HG03196 (cell line): ENCODE results near the gene SNAPC2.

Source experiments
- ATAC-seq: cut with Tn5 transposase; IDR thresholded peaks from one replicate; pipeline ENCODE4 v1.9.1; 2021; ENCODE audit not compliant: unreplicated experiment

The SNAPC2 gene

GRCh38 chr19:7965921-7966665, 46.0 kb downstream of the SNAPC2 start:
- ATAC-seq: no peak

GRCh38 chr19:7968008-7968795, 48.1 kb downstream of the SNAPC2 start:
- no peak for ATAC-seq

- ATAC-seq: no peak
These were observed 48.8 kb downstream of the SNAPC2 start for GRCh38 chr19:7968796-7969554.

- no peak for ATAC-seq
These were observed 49.4 kb downstream of the SNAPC2 start for GRCh38 chr19:7969555-7969939.

GRCh38 chr19:7970716-7971448, 50.7 kb downstream of the SNAPC2 start:
- no peak for ATAC-seq

- no peak for ATAC-seq
These were observed 51.7 kb downstream of the SNAPC2 start for GRCh38 chr19:7971553-7972520.
